ENCODE results near the gene PGAP2.
"Not testable (repeated sequence)": the region's sequence is repeated elsewhere in the genome, so short reads cannot be mapped to it uniquely, and the experiment has no call there.

PGAP2 gene

GRCh38 chr11:3808861-3809623, 682 bp downstream of the PGAP2 start:
- TF ChIP-seq CTCF (conservative IDR thresholded peaks at IDR 0.05): peak; percentile 70
- peak overlapping the region; percentile 81 for H3K27ac ChIP-seq

- H3K27ac ChIP-seq: peak overlapping the region; percentile 81; the same call in 1 of the 2 replicates
- no peak for TF ChIP-seq CTCF (conservative IDR thresholded peaks at IDR 0.05)
Measured at GRCh38 chr11:3809624-3809928, 1.2 kb downstream of the PGAP2 start.

- no peak overlapping the region for H3K27ac ChIP-seq
- TF ChIP-seq CTCF (conservative IDR thresholded peaks at IDR 0.05): no peak
Measured at GRCh38 chr11:3810446-3810845, 2.1 kb downstream of the PGAP2 start.

- TF ChIP-seq CTCF (conservative IDR thresholded peaks at IDR 0.05): no peak
- H3K27ac ChIP-seq: no peak overlapping the region
Measured at GRCh38 chr11:3810951-3811350, 2.6 kb downstream of the PGAP2 start.

GRCh38 chr11:3814832-3815231, 6.5 kb downstream of the PGAP2 start:
- H3K27ac ChIP-seq: not testable (repeated sequence)

- no peak overlapping the region for H3K27ac ChIP-seq
- TF ChIP-seq CTCF (conservative IDR thresholded peaks at IDR 0.05): no peak
Measured at GRCh38 chr11:3815845-3816244, 7.5 kb downstream of the PGAP2 start.

GRCh38 chr11:3816673-3817072, 8.3 kb downstream of the PGAP2 start:
- no peak overlapping the region for H3K27ac ChIP-seq
- no peak for TF ChIP-seq CTCF (conservative IDR thresholded peaks at IDR 0.05)

GRCh38 chr11:3817181-3817800, 8.9 kb downstream of the PGAP2 start:
- no peak overlapping the region for H3K27ac ChIP-seq
- no peak for TF ChIP-seq CTCF (conservative IDR thresholded peaks at IDR 0.05)
